Heart right ventricle (tissue), 16 donors: ENCODE measurements around the gene ASB4. TPM values are rescaled to one million over a fixed set of nuclear protein-coding genes. Genes with fewer than 3 reads are reported as not detected.

Experiments
- ATAC-seq, 8 donors: fragments of 200-7000 bp; cut with Tn5 transposase; one replicate each; pipeline ENCODE4 v1.9.1; 2020; ENCODE audit warnings: mild to moderate bottlenecking in 8 of 8, moderate library complexity in 8 of 8, moderate number of reproducible peaks in 1 of 8
- DNase-seq, 2 donors: peaks; one replicate each; pipeline ENCODE4 v3.0.0-alpha.2; 2020
- H3K27ac ChIP-seq, 10 donors: fragments of 200-600 bp; sonication (generic) in 2 of 10; one replicate each; pipeline versions ENCODE4 v1.5.0 to v1.8.0; 2020 to 2022; ENCODE audit warnings: mild to moderate bottlenecking in 3 of 10
- H3K27me3 ChIP-seq, 7 donors: fragments of 200-600 bp; one replicate each; pipeline ENCODE4 v1.8.0; 2021 to 2022; ENCODE audit warnings: mild to moderate bottlenecking in 2 of 7
- H3K36me3 ChIP-seq, 9 donors: fragments of 200-600 bp; sonication (generic) in 1 of 9; one replicate each; pipeline versions ENCODE4 v1.5.0 to v1.8.0; 2020 to 2022; ENCODE audit warnings: mild to moderate bottlenecking in 2 of 9
- H3K4me1 ChIP-seq, 9 donors: fragments of 200-600 bp; sonication (generic) in 1 of 9; one replicate each; pipeline versions ENCODE4 v1.5.0 to v1.8.0; 2020 to 2022; ENCODE audit warnings: mild to moderate bottlenecking in 4 of 9
- H3K4me3 ChIP-seq, 10 donors: fragments of 200-600 bp; sonication (generic) in 2 of 10; one replicate each; pipeline versions ENCODE4 v1.5.0 to v1.8.0; 2020 to 2022; ENCODE audit warnings: mild to moderate bottlenecking in 7 of 10, moderate library complexity in 2 of 10
- H3K9me3 ChIP-seq, 11 donors: fragments of 200-600 bp in 10 of 11; sonication (generic) in 2 of 11; one replicate each; pipeline versions ENCODE4 v1.5.0 to v1.8.0; 2013 to 2022; ENCODE audit warnings: mild to moderate bottlenecking in 2 of 11, control low read depth in 1 of 11, moderate library complexity in 1 of 11
- WGBS, 2 donors: extraction: QIAGEN DNeasy Blood & Tissue Kit; methylation state at CpG; one replicate each; pipeline ENCODE4 v1.1.7; 2013; ENCODE audit warnings: inconsistent platforms in 1 of 2; 5-methylcytosine and 5-hydroxymethylcytosine counted together
- intact Hi-C, 10 donors: fragments of 100-400 bp; cut with DNase I; formaldehyde crosslinking; loops; one replicate each; pipeline versions ENCODE4 v1.11.1 to v1.14.2; 2022
- polyA plus RNA-seq, 2 donors: library from polyadenylated mRNA; stranded (reverse); fragments of 200-250 nt; gene quantifications; one replicate each; pipeline ENCODE4 v1.2.3, GENCODE V29; 2013
- total RNA-seq, 10 donors: library from RNA; stranded (reverse); fragmentation: NEBNext Ultra II Directional in 3 of 10; extraction: Animal tissue kit (Norgen Biotek cat#: 25700) in 3 of 10; gene quantifications; one replicate each; pipeline versions ENCODE4 v1.2.1 to v1.2.4, GENCODE V29; 2021 to 2023
- TF ChIP-seq, protein P1 (sequence below), 9 donors: fragments of 200-600 bp; sonication (generic) in 2 of 9; IDR thresholded peaks; one replicate each; pipeline versions ENCODE4 v1.5.0 to v1.8.0; 2021 to 2022; ENCODE audit warnings: antibody characterized with exemption in 9 of 9, mild to moderate bottlenecking in 5 of 9, moderate library complexity in 1 of 9
- donor health status: Arrhythmogenic right ventricular cardiomyopathy.
- donor health status: ischemic (EF 13 %, LVEDD 7.1; RV severe dilation, severe dysfunction).
- donor health status: healthy with polysubstance abuse.
- donor health status: DM: no; HTN: yes; CAD: no.
- donor health status: DM: no; HTN: no; CAD: no.
- donor health status: ischemic (EF 25% LVEDD 6.9; RV normal size, moderate dysfunction).
- donor health status: ischemic (EF 25% LVEDD 5.7; RV mildly dilated, moderate dysfunction).
- donor health status: healthy.
- donor health status: DM: yes; HTN: yes; CAD: no.
- donor health status: Ischemic cardiomyopathy.
- donor health status: ischemic (EF 35%, LVEDD 5.7; RV mildly dilated, moderate dysfunction).
- donor health status: nonischemic (EF 11% LVEDD 7.7; RV severe dilation, severe dysfunction).
- donor health status: DM: yes; HTN: yes; CAD: no.
- donor health status: PGD.
- donor health status: ischemic (EF 29% LVEDD 5.4; RV normal size, mild dysfunction).
- donor health status: nonischemic (EF 23%, LVEDD 6.1; RV moderate dilation, normal function).

ASB4 gene
- total and polyA plus RNA-seq, 12 donors: 0.26 to 7.1 (median 3.0) TPM

DNA sequence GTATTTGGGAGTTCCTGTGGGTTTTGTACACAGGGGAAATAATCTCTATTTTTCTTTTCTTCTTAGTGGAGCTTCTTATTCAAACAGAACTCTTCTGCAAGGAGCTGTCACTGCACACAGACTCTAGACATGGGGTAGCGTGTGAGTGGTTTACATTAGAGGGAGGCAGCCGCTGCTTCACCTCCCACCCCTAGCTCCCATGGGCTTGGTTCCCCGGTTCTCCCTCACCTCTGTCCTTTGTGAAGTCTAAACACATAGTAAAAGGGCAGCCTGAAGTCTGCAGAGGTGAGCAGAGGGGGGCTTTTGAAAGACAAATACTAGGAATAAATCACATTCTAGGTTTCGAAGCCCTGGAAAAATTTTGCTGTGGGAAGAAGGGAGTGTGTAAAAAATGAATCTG, 5.5 kb downstream of the ASB4 start:
- 86 to 90% methylated on average over 4 of the region's 4 CpGs for WGBS, 2 donors
- no peak overlapping the region for H3K27ac ChIP-seq
- no peak for DNase-seq
- TF ChIP-seq, protein P1, sequence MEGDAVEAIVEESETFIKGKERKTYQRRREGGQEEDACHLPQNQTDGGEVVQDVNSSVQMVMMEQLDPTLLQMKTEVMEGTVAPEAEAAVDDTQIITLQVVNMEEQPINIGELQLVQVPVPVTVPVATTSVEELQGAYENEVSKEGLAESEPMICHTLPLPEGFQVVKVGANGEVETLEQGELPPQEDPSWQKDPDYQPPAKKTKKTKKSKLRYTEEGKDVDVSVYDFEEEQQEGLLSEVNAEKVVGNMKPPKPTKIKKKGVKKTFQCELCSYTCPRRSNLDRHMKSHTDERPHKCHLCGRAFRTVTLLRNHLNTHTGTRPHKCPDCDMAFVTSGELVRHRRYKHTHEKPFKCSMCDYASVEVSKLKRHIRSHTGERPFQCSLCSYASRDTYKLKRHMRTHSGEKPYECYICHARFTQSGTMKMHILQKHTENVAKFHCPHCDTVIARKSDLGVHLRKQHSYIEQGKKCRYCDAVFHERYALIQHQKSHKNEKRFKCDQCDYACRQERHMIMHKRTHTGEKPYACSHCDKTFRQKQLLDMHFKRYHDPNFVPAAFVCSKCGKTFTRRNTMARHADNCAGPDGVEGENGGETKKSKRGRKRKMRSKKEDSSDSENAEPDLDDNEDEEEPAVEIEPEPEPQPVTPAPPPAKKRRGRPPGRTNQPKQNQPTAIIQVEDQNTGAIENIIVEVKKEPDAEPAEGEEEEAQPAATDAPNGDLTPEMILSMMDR (IDR thresholded peaks at IDR 0.05): no peak
- no peak for ATAC-seq
- intact Hi-C loops: no loop called here
- peaks cover 0 to 4% (median 0%) of the 10 kb centered on the region in 9 donors for H3K4me1 ChIP-seq
- no peaks in the 10 kb centered on the region for H3K9me3 ChIP-seq
- no peak overlapping the region for H3K4me3 ChIP-seq
- no peaks in the 10 kb centered on the region for H3K27me3 ChIP-seq
- H3K36me3 ChIP-seq: no peaks in the 10 kb centered on the region

DNA sequence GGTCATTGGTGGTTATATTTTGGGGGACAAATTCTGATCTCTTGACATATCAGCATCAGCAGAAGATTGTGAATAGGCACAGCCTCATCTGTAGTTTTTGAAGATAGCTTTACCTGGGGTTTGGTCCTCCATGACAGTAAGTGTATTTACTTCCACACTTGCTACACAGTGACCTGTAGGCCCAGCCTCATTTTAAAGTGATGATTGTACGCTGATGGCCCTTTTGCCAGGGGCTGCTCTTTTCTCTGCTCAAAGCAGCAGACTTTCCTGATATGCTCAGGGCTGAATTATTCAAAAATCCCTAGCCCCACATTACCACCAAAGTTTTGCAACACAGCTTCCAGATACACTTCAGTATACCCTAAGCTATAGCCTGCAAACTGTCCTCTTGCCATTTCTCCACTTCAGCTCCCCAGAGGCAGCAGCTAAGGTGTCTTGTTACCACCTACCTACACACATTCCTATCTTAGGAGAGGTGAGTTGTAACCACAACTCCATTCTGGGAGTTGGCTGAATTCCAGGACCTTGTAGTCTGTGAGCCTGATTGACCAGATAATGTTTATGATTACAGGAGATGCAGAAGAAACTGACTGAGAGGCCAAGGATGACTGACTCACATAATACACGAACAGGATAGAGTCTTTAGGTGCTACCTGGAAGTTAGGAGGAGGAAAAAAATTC, 6.0 kb downstream of the ASB4 start:
- ATAC-seq (no peak), DNase-seq (no peak)
- Histone ChIP-seq H3K4me1 (peaks cover 0 to 4% (median 0%) of the 10 kb centered on the region in 9 donors), H3K4me3 (no peak overlapping the region), H3K27ac (no peak overlapping the region), H3K27me3 (no peaks in the 10 kb centered on the region), H3K9me3 (no peaks in the 10 kb centered on the region), H3K36me3 (no peaks in the 10 kb centered on the region)
- WGBS, 2 donors: 79 to 89% methylated on average over 2 of the region's 2 CpGs
- intact Hi-C loops: no loop called here
- TF ChIP-seq, protein P1 (IDR thresholded peaks at IDR 0.05): no peak

DNA sequence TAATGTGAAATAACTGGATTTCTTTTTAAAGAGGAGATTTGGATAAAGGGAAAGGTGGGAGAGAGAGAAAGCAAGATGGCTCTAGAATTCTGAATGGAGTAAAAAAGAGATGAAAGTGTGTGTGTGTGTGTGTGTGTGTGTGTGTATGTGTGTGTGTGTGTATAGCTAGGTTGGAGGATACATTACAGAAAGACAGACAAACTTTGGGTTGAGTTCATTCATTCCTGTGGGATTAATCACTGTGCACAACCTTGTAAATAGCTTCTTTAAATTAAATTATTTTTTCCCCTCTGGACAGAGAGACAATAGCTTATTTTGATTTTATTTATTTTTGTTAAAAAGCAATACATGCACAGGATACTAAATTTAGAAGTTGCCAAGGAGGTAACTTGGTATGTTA, 7.5 kb downstream of the ASB4 start:
- no peaks in the 10 kb centered on the region for H3K27me3 ChIP-seq
- H3K36me3 ChIP-seq: no peaks in the 10 kb centered on the region

DNA sequence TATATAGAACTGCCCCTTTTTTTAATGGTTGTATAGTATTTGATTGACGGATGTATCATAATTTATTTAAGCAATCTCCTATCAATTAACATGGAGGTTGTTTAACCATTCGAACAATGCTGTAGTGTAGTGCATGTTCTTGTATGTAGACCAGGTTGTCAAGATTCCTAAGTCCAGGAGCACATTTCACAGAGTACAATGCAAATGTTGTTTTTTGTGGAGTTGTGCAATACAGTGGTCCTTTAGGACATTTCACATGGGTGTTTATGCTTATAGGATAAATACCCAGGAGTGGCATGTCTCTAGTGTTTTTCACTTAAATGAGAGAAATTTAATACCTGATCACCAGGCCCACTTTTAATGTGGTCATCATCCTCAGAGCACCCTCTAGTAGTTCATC, 8.1 kb downstream of the ASB4 start:
- no peaks in the 10 kb centered on the region for H3K9me3 ChIP-seq
- no peak for ATAC-seq
- WGBS, 2 donors: 95 to 97% methylated on average over 2 of the region's 2 CpGs
- no peak overlapping the region for H3K27ac ChIP-seq
- intact Hi-C loops: no loop called here
- H3K36me3 ChIP-seq: no peaks in the 10 kb centered on the region
- H3K4me3 ChIP-seq: no peak overlapping the region
- H3K4me1 ChIP-seq: peaks cover 0 to under 1% (median 0%) of the 10 kb centered on the region in 9 donors
- DNase-seq: no peak
- TF ChIP-seq, protein P1 (IDR thresholded peaks at IDR 0.05): no peak
- no peaks in the 10 kb centered on the region for H3K27me3 ChIP-seq

More for the DNA sequence above, 7.5 kb downstream of the ASB4 start:
- ATAC-seq (no peak), DNase-seq (no peak)
- intact Hi-C loops: no loop called here
- H3K9me3 ChIP-seq: no peaks in the 10 kb centered on the region
- H3K4me3 ChIP-seq: no peak overlapping the region
- H3K27ac ChIP-seq: no peak overlapping the region
- TF ChIP-seq, protein P1 (IDR thresholded peaks at IDR 0.05): no peak
- H3K4me1 ChIP-seq: peaks cover 0 to 4% (median 0%) of the 10 kb centered on the region in 9 donors
